Measurements from ENCODE around the gene KLHL42.

Gene KLHL42

DNA sequence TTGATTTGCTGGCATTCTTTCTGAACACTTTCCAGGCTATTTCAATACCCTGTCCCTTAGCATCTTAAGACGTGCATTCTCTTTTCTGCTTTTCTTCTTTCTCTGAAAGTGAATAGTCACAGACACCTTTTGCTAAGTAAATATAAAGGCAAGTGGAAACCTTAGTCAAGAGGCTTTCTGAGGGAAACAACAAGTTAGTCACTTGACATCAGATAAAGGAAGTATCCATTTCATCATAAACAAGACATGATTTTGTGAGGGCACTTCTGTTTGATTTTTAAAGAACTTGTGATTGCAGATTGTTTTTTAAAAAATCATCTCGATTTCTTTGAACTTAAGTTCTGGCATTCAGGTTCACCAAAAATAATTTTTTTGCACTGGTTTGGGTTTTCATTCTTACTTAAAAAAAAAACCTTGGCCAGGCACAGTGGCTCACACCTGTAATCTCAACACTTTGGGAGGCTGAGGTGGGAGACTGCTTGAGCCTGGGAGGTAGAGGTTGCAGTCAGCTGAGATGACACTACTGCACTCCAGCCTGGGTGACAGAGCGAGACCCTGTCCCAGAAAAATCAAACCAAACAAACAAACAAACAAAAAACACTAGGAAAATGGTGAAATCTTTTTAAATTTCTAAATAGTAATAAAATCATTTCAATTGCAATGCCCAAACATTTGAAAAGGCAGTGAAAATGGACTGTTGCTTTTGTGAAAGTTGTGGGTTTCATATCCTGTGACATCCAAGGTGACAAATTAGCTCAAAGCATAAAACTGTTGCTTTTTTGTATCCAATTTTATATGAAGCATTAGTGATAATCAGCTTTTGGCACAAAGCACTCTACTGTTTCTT lies 8.3 kb upstream of the KLHL42 start:
- no peak for DNase-seq (ENCODE audit: low read depth)
- TF ChIP-seq, protein P1, sequence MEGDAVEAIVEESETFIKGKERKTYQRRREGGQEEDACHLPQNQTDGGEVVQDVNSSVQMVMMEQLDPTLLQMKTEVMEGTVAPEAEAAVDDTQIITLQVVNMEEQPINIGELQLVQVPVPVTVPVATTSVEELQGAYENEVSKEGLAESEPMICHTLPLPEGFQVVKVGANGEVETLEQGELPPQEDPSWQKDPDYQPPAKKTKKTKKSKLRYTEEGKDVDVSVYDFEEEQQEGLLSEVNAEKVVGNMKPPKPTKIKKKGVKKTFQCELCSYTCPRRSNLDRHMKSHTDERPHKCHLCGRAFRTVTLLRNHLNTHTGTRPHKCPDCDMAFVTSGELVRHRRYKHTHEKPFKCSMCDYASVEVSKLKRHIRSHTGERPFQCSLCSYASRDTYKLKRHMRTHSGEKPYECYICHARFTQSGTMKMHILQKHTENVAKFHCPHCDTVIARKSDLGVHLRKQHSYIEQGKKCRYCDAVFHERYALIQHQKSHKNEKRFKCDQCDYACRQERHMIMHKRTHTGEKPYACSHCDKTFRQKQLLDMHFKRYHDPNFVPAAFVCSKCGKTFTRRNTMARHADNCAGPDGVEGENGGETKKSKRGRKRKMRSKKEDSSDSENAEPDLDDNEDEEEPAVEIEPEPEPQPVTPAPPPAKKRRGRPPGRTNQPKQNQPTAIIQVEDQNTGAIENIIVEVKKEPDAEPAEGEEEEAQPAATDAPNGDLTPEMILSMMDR (conservative IDR thresholded peaks at IDR 0.05; ENCODE audit: low read depth, low read length): no peak
- no peak overlapping the region for H3K4me3 ChIP-seq (ENCODE audit: low read length)

DNA sequence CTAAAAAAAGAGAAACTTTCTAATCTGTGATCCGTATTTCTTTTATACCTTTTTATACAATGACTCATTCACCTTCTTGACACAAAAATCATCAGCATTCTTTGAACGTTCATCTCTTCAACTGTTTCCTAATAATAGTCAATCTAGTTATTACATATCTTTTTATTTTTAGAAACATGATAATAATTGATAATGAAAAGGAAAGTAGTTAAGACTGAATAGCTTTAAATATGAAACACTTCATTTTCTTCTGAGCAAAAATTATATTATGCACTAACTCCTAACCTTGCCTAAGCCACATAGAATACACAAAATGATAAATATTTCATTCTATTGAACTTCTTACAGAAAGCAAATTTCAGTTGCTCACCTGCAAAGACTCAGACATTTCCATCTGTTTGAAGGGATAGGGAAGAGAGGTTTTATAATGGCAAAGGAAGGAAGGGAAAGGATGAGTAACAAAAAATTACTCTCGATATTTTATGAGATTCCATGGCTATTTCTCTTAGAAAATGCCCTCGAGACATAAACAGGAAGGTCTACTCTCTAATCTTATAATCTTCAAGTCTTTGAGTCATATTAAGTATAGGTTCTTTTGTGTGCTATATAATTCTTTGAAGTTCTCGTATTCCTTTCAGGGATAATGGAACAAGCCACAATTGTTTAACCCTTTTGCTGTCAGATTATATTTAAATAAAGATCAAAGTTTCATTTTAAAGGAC lies 7.5 kb upstream of the KLHL42 start:
- TF ChIP-seq, protein P1 (conservative IDR thresholded peaks at IDR 0.05; ENCODE audit: low read depth, low read length): no peak
- no peak for DNase-seq (ENCODE audit: low read depth)
- H3K4me3 ChIP-seq (ENCODE audit: low read length): no peak overlapping the region

DNA sequence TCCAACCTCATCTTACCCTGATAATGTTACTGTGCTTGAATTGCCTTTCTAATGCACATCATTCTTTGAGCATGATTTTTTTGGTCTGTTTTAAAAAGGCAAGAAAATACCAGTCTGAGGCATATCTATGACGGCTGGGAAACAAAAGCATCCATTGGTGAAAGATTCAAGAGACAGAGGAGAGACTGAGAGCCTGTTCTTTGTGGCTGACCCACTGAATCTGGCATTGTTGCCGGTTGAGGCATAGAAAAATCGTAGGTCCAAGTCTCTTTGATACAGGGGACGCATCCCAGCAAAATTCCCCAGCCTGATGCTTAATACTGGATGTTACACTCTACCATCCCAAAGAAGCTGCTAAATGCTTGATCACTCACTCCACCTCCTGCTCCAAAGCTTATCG lies 2.9 kb upstream of the KLHL42 start:
- no peak overlapping the region for H3K4me3 ChIP-seq (ENCODE audit: low read length)
- TF ChIP-seq, protein P1 (conservative IDR thresholded peaks at IDR 0.05; ENCODE audit: low read depth, low read length): no peak
- DNase-seq (ENCODE audit: low read depth): no peak

DNA sequence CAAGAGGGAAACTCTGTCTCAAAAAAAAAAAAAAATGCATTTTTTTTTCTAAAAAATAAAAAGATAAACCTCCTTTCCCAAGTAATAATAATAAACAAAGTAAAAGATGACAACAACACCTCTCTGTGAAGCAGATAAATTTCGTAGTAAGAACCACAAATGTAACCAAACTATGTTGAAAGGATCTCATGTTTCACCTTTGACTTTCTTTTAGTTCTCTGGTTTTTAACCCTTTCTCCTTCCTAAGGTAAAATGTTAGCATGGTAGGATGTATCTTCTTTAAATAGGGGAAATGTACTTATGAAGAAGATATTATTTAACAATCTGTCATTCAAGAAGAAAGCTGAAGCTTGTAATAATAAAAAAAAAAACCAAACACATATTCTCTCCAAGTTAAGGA lies 1.8 kb upstream of the KLHL42 start:
- TF ChIP-seq, protein P1 (conservative IDR thresholded peaks at IDR 0.05; ENCODE audit: low read depth, low read length): no peak
- H3K4me3 ChIP-seq (ENCODE audit: low read length): no peak overlapping the region
- no peak for DNase-seq (ENCODE audit: low read depth)

DNA sequence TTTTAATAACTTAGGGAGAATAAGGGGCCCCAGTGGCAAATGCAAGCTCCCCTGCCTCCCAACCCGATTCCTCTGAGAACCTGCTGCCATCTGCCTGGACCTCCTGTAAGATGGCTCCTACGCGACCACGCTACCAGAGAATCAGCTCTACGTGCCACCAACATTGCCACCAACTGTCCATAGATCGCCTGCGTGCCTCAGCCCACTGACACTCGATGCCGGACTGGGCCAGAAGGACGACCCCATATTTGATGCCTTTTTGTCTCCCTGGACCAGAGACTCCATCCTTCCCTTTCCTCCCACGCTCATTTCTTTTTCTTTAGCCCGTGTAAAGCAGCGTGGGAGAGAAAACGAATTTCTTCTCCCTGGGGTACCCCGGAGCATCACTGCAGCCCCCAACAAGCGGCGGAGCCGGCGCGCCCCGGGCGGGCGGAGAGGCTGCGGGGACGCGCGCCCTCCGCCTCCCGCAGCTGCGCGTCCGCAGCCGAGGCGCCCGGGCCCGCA lies 565 bp upstream of the KLHL42 start:
- H3K4me3 ChIP-seq (ENCODE audit: low read length): peak overlapping the region; percentile 83
- DNase-seq (ENCODE audit: low read depth): no peak
- TF ChIP-seq, protein P1 (conservative IDR thresholded peaks at IDR 0.05; ENCODE audit: low read depth, low read length): no peak

DNA sequence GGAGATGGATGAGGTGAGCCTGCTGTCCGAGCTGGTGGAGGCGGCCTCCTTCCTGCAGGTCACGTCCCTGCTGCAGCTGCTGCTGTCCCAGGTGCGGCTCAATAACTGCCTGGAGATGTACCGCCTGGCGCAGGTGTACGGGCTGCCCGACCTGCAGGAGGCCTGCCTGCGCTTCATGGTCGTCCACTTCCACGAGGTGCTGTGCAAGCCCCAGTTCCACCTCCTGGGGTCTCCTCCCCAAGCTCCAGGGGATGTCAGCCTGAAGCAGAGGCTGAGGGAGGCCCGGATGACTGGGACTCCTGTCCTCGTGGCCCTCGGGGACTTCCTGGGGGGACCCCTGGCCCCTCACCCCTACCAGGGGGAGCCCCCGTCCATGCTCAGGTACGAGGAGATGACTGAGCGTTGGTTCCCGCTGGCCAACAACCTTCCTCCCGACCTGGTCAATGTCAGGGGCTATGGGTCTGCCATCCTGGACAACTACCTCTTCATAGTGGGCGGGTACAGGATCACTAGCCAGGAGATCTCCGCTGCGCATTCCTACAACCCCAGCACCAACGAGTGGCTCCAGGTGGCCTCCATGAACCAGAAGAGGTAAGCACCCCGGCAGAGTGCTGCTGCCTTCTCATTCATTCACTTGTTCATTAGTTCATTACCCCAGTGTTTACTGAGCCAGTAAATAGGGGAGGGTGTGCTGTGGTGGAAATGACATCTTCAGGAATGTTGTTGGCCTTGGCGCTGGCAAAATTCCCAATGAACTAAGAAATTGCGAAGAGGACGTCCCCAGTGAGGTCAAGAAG lies 777 bp downstream of the KLHL42 start:
- peak overlapping the region; percentile 83 for H3K4me3 ChIP-seq (ENCODE audit: low read length)
- peak; percentile 22 for DNase-seq (ENCODE audit: low read depth)
- TF ChIP-seq, protein P1 (conservative IDR thresholded peaks at IDR 0.05; ENCODE audit: low read depth, low read length): no peak

All from retinal pigment epithelial cell (primary cell).